COLO668 (cell line): Measurements from ENCODE around the gene PROM2.

Experiments used
- DNase-seq: peaks from one replicate; lab custom pipeline; 2025; ENCODE audit not compliant: unreplicated experiment; lab: John Stamatoyannopoulos, UW

The PROM2 gene

GRCh38 chr2:95336406-95336805, 62.2 kb downstream of the PROM2 start:
- DNase-seq = no peak

GRCh38 chr2:95337829-95338228, 63.6 kb downstream of the PROM2 start:
- no peak for DNase-seq
